ENCODE data around the gene RGMA.

Gene RGMA

DNA sequence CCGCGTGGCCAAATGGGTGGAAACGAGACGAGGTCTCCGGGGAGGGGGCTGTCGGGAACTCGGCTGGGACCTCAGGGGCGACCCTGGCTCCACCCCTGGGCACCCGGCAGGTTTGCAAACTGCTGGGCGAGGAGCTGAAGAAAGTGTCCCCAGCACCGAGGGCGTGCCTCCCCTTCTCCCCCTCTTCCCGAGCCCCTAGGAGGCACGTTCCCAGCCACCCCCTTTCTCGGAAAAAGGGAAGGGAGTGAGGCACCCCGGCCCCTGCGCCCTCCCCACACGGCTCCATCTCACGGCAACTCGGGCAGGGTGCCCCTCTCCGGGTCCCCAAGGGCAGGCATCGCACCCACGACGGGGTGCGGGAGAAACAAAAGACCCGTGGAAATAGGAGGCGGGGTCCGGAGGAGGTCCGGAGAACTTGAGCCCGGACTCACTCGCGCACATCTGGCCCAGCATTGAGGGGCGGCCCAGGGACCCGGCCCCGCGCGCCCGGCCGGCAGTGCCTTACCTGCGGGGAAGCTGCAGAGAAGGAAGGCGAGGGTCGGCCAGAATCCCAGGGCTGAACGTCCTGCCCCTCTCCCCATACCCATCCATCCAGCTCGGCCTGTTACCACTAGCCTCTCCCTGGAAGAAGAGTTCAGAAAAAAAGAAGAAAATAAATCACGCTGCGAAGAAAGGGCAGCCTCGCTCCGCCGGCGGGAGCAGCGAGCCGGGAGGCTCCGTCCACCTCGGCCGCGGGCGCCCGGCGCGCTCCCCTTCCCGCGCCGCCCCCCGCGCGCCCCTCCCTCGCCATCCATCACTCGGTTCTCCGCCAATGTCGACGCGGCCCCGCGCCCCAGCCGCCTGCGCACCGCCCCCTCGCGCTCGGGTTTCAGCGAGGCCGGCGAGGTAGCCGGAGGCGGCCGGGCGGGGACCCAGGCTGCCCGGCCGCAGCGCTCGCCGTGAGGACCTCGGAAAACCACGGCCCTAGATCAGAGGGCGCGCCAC lies 16.3 kb downstream of the RGMA start:
- TF ChIP-seq, protein P1, sequence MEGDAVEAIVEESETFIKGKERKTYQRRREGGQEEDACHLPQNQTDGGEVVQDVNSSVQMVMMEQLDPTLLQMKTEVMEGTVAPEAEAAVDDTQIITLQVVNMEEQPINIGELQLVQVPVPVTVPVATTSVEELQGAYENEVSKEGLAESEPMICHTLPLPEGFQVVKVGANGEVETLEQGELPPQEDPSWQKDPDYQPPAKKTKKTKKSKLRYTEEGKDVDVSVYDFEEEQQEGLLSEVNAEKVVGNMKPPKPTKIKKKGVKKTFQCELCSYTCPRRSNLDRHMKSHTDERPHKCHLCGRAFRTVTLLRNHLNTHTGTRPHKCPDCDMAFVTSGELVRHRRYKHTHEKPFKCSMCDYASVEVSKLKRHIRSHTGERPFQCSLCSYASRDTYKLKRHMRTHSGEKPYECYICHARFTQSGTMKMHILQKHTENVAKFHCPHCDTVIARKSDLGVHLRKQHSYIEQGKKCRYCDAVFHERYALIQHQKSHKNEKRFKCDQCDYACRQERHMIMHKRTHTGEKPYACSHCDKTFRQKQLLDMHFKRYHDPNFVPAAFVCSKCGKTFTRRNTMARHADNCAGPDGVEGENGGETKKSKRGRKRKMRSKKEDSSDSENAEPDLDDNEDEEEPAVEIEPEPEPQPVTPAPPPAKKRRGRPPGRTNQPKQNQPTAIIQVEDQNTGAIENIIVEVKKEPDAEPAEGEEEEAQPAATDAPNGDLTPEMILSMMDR (conservative IDR thresholded peaks at IDR 0.05; ENCODE audit: low read length), result no peak
- H3K4me3 ChIP-seq (ENCODE audit: low read length), result peak overlapping the region; percentile 73
- peak; percentile 60 for DNase-seq (ENCODE audit: low read depth)

DNA sequence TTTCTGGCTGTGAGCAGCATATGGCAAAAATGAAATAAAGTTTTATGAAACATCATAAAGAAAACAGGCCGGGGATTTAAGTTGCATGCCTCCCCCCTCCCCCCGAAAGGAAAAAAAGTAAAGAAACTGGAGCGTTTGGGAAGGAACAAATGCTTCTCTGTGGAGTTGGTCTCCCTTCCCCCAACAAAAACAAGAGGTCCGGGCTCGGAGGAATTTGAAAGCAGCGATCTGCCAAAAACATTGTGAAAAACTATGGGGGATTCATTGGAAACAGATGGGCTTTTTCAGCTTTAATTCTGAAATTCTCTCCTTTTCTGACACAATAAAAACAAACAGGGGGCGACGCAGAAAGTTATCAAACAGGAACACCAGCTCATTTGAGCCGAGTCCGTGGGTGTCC lies 17.0 kb downstream of the RGMA start:
- H3K4me3 ChIP-seq (ENCODE audit: low read length), result peak overlapping the region; percentile 73
- TF ChIP-seq, protein P1 (conservative IDR thresholded peaks at IDR 0.05; ENCODE audit: low read length), result no peak
- peak; percentile 62 for DNase-seq (ENCODE audit: low read depth)

DNA sequence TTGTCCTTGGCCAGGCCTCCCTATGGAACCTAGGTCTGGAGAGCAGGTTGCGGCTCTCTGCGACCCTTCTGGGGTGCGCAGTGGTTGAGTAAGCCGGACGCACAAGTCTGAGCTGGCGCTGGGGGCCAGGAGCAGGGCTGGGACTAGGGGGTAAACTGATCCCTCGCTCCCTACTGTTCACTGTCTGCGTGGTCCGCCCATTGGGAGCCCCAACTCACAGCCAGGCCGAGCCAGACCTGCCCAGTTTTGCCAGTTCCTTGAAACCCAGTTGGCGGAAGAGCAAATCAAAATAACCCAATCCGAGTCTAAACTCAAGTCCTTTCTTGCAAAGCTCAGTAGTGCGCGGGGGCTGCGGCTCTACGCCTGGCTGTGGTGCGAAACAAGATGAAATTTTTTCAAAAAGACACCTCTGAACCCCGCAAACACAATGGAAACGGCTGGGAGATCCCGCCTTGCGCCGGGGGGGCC lies 17.5 kb downstream of the RGMA start:
- TF ChIP-seq, protein P1 (conservative IDR thresholded peaks at IDR 0.05; ENCODE audit: low read length), result no peak
- H3K4me3 ChIP-seq (ENCODE audit: low read length), result peak overlapping the region; percentile 73
- DNase-seq (ENCODE audit: low read depth), result peak; percentile 12

DNA sequence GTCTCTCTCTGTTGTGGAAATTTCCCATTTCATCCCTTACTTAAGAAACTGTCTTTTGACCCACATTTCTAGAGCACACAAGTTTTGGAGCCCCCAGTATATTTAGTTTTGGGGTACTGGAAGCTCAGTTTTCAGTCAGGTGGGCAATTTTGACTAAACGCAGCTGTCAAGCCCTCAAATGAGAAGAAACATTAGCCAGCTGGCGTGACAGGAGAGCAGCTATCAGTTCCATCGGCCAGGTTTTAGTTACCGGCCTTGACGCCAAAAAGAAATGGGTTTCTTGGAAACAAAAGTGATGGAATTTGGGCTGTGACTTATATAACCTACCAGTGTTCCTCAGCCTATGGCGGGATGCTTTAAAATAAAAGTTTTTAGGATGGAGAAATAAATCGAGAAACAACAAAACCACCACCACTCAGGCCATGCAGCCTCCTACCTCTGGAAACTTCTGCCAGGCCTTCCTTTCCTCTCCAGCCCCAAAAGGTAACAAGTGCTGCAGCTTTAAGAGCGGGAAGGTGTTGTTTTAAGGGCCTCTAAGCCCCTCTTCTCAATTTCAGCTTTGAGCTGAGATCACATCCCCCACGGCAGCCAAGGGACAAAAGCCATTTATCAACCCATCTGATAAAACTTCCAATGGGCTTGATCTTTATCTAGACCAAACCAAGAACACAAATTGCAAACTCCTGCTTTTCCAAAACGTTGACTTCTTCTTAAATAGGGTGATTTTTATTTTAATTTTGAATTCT lies 18.3 kb downstream of the RGMA start:
- H3K4me3 ChIP-seq (ENCODE audit: low read length), result no peak overlapping the region; the same call in 1 of the 2 replicates
- TF ChIP-seq, protein P1 (conservative IDR thresholded peaks at IDR 0.05; ENCODE audit: low read length), result no peak
- no peak for DNase-seq (ENCODE audit: low read depth)

DNA sequence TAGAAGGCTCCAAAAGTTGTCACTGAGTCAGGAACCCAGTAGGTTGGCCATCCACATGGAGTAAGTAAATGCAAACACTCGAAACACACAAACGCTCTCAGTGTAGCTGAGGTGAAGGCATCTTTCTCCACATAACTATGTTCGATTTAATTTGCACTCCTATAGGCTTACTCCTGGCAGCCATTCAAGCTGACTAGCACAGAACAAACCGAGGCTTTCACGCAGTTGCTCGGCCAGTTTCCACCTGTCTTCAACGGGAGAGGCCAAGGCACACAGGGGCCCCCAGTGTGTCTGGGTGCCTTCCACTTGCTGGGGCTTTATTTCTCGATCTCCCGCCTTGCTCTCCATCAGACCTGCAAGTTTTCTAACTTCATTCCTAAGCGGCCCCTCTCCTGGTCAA lies 18.9 kb downstream of the RGMA start:
- DNase-seq (ENCODE audit: low read depth), result no peak
- TF ChIP-seq, protein P1 (conservative IDR thresholded peaks at IDR 0.05; ENCODE audit: low read length), result no peak
- H3K4me3 ChIP-seq (ENCODE audit: low read length), result no peak overlapping the region

DNA sequence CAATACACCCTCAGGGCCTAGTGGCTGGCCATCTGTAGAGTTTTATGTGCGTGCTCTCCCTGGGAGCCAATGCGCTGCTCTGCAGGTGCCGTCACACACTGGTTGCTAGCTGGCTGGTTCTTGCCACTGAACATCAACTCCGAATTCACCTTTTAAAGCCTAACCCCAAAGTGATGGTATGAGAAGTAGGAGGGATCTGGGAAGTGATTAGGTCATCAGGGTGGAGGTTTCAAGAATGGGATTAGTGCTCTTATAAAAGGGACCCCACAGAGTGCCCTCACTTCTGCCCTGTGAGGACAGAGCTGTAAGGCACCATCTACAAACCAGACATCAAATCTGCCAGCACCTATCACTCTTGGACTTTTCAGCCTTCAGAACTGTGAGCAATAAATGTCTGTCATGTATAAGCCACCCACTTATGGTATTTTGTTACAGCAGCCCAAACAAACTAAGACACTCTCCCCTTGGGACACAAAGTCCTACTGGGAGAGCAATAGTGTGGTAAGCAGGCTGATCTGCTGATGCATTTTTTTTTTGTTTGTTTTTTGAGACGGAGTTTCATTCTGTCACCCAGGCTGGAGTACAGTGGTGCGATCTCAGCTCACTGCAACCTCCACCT lies 20.3 kb downstream of the RGMA start:
- TF ChIP-seq, protein P1 (conservative IDR thresholded peaks at IDR 0.05; ENCODE audit: low read length), result no peak
- DNase-seq (ENCODE audit: low read depth), result no peak
- no peak overlapping the region for H3K4me3 ChIP-seq (ENCODE audit: low read length)

Data from AG10803 (cell line).